GM04503 (cell line): ENCODE data around the gene EFHD2.

Experiments used
- DNase-seq: peaks from one replicate; pipeline ENCODE4 v3.0.0-alpha.2; 2012; ENCODE audit warnings: low read depth

EFHD2 gene

DNA sequence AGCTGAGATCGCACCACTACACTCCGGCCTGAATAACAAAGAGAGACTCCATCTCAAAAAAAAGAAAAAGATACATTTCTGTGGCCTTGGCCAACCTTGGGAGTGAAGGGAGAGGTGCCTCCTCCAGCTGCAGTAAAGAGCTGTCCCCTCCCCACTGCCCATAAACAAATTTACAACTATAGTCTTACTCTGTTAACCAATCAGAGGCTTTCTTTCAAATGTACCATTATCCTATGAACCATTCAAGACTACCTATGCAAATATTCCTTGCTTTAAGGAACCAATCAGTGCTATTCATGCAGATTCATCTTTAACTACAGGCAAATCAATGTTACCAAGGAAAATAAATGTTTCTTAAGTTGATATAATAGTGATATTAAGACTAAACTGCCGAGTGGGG lies 67.2 kb downstream of the EFHD2 start:
- DNase-seq: no peak

- DNase-seq: no peak
These were observed 68.0 kb downstream of the EFHD2 start for GRCh38 chr1:15477646-15478212.
